RWPE2 (cell line): Measurements from ENCODE around the gene CSF3.
"Not testable (repeated sequence)": the region's sequence is repeated elsewhere in the genome, so short reads cannot be mapped to it uniquely, and the experiment has no call there.

Experiments
- ATAC-seq: fragments of 200-7000 bp; cut with Tn5 transposase; 3 replicates; pipeline ENCODE4 v1.9.1; 2021; ENCODE audit warnings: low read depth
- DNase-seq: peaks from one replicate; pipeline ENCODE4 v3.0.0-alpha.2; 2020; ENCODE audit warnings: low spot score
- H3K27ac ChIP-seq: fragments of 450-650 bp; 2 replicates; pipeline ENCODE4 v1.5.1; 2017; ENCODE audit warnings: mild to moderate bottlenecking; ENCODE audit not compliant: poor library complexity, severe bottlenecking
- H3K27me3 ChIP-seq: fragments of 250-450 bp; sonication (Bioruptor Pico); 2 replicates; pipeline ENCODE4 v1.5.1; 2021; ENCODE audit warnings: mild to moderate bottlenecking, moderate library complexity; ENCODE audit not compliant: insufficient read depth, poor library complexity, severe bottlenecking
- H3K36me3 ChIP-seq: fragments of 250-450 bp; sonication (Bioruptor Pico); 2 replicates; pipeline ENCODE4 v1.5.1; 2020; ENCODE audit warnings: low read depth, mild to moderate bottlenecking, moderate library complexity
- H3K4me1 ChIP-seq: fragments of 250-450 bp; sonication (Bioruptor Pico); 2 replicates; pipeline ENCODE4 v1.5.1; 2021; ENCODE audit warnings: mild to moderate bottlenecking, moderate library complexity; ENCODE audit not compliant: insufficient read depth, poor library complexity, severe bottlenecking
- H3K4me3 ChIP-seq: fragments of 250-450 bp; sonication (Bioruptor Pico); 2 replicates; pipeline ENCODE4 v1.5.1; 2021; ENCODE audit warnings: mild to moderate bottlenecking, moderate library complexity; ENCODE audit not compliant: severe bottlenecking
- H3K9me3 ChIP-seq: fragments of 250-450 bp; sonication (Bioruptor Pico); 2 replicates; pipeline ENCODE4 v1.5.1; 2021; ENCODE audit warnings: mild to moderate bottlenecking, moderate library complexity; ENCODE audit not compliant: severe bottlenecking
- TF ChIP-seq, protein P1 (sequence below): fragments of 450-650 bp; IDR thresholded peaks from one replicate; pipeline ENCODE4 v1.5.1; 2017; ENCODE audit warnings: mild to moderate bottlenecking, moderate library complexity; ENCODE audit not compliant: poor library complexity, severe bottlenecking

The CSF3 gene

GRCh38 chr17:40004072-40004471, 11.2 kb upstream of the CSF3 start:
- H3K27ac ChIP-seq: no peak overlapping the region
- no peaks in the 10 kb centered on the region for H3K27me3 ChIP-seq
- TF ChIP-seq, protein P1, sequence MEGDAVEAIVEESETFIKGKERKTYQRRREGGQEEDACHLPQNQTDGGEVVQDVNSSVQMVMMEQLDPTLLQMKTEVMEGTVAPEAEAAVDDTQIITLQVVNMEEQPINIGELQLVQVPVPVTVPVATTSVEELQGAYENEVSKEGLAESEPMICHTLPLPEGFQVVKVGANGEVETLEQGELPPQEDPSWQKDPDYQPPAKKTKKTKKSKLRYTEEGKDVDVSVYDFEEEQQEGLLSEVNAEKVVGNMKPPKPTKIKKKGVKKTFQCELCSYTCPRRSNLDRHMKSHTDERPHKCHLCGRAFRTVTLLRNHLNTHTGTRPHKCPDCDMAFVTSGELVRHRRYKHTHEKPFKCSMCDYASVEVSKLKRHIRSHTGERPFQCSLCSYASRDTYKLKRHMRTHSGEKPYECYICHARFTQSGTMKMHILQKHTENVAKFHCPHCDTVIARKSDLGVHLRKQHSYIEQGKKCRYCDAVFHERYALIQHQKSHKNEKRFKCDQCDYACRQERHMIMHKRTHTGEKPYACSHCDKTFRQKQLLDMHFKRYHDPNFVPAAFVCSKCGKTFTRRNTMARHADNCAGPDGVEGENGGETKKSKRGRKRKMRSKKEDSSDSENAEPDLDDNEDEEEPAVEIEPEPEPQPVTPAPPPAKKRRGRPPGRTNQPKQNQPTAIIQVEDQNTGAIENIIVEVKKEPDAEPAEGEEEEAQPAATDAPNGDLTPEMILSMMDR: no peak
- no peaks in the 10 kb centered on the region for H3K36me3 ChIP-seq
- no peaks in the 10 kb centered on the region for H3K4me1 ChIP-seq
- no peak for DNase-seq
- no peak for ATAC-seq
- no peak overlapping the region for H3K4me3 ChIP-seq
- no peaks in the 10 kb centered on the region for H3K9me3 ChIP-seq

- H3K4me3 ChIP-seq: no peak overlapping the region
- DNase-seq: no peak
Observed at GRCh38 chr17:40004712-40005111, 10.5 kb upstream of the CSF3 start.

GRCh38 chr17:40005520-40005919, 9.7 kb upstream of the CSF3 start:
- H3K27me3 ChIP-seq: no peaks in the 10 kb centered on the region
- H3K36me3 ChIP-seq: no peaks in the 10 kb centered on the region
- TF ChIP-seq, protein P1: no peak
- no peaks in the 10 kb centered on the region for H3K9me3 ChIP-seq
- H3K27ac ChIP-seq: no peak overlapping the region
- no peak overlapping the region for H3K4me3 ChIP-seq
- DNase-seq (no peak), ATAC-seq (no peak)
- no peaks in the 10 kb centered on the region for H3K4me1 ChIP-seq

More at GRCh38 chr17:40004712-40005111, 10.5 kb upstream of the CSF3 start:
- no peaks in the 10 kb centered on the region for H3K36me3 ChIP-seq
- ATAC-seq: no peak
- H3K4me1 ChIP-seq: no peaks in the 10 kb centered on the region
- no peak overlapping the region for H3K27ac ChIP-seq
- TF ChIP-seq, protein P1: no peak
- H3K27me3 ChIP-seq: no peaks in the 10 kb centered on the region
- no peaks in the 10 kb centered on the region for H3K9me3 ChIP-seq

- peaks cover 15% of the 10 kb centered on the region for H3K4me1 ChIP-seq
- not testable (repeated sequence) for ATAC-seq, H3K27ac ChIP-seq, H3K4me3 ChIP-seq, H3K36me3 ChIP-seq, DNase-seq, H3K27me3 ChIP-seq, H3K9me3 ChIP-seq
Observed at GRCh38 chr17:40010946-40011500, 4.2 kb upstream of the CSF3 start.

- not testable (repeated sequence) for H3K27me3 ChIP-seq, H3K9me3 ChIP-seq, H3K36me3 ChIP-seq, ATAC-seq, H3K4me3 ChIP-seq, DNase-seq, H3K27ac ChIP-seq
- H3K4me1 ChIP-seq: peaks cover 15% of the 10 kb centered on the region
Observed at GRCh38 chr17:40012017-40012647, 3.1 kb upstream of the CSF3 start.
